Measurements from ENCODE around the gene C2CD4D. TPM values are rescaled to one million over a fixed set of nuclear protein-coding genes. Genes with fewer than 3 reads are reported as not detected.
A peak's percentile ranks its signal among the peaks of the same experiment; 100 is the strongest.

The C2CD4D gene
- total and polyA plus RNA-seq, 2 of the 13 experiments (the other 11 are each of a cell fraction or from before 2014, with no cell fraction given) = not detected

DNA sequence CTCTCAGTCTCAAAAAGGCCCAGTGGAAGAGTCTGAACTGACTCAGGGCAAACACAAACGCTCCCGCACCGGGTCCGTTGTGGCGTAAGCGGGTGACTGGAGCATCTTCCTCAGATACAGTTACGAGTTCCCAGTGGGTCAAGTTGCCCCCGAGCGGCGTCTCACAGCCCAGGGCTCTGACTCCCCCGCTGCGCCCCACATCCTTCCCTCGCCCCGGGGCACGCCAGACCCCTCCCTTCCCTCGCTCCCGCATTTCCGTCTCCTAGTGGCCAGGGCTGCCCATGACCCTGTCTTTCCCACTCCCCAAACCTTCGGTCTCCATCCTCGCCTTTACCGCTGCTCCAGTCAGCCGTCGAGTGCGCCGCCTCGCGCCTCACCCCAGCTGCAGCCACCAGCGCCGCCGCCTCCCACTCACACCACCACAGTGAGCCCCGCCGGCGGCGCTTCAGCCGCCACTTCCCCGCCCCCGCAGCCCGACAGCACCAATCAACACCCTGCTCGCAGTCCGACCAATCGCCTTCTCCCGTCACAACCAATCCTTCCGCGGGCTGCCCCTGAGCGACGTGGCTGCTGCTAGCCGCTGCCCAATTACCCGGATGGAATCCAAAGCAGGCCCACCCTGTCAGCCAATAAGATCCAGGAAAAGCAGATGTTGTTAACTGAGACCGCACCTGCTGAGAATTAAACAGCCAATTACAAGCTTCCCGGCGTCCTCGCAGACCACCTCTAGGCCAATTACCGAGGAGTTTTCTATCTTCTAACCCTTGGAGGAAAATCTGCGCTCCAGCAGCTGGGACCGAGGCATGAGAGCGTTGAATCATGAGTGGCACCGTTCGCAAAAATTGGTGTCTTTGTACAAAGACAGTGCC, 49.3 kb downstream of the C2CD4D start, which contains the start of gene TDRKH (continued):
- no peak for TF ChIP-seq RBM22 (optimal IDR thresholded peaks at IDR 0.05; ENCODE audit: low read length)
- peak; percentile 74; the same call in 1 of the 2 replicates for TF ChIP-seq ZNF33B (CRISPR knock-in tag; IDR thresholded peaks at IDR 0.05)
- peak; percentile 48; the same call in 1 of the 2 replicates for TF ChIP-seq ZBTB20 (CRISPR knock-in tag; IDR thresholded peaks at IDR 0.05; ENCODE audit: borderline replicate concordance, low read depth)
- TF ChIP-seq ZFY (CRISPR knock-in tag; IDR thresholded peaks at IDR 0.05) = peak; percentile 64
- TF ChIP-seq MAFK (conservative IDR thresholded peaks at IDR 0.05 in 1 of 2, IDR thresholded peaks at IDR 0.05 in 1 of 2; ENCODE audit: low read length in 2 of 2) = no peak
- no peak for TF ChIP-seq PCBP1 (IDR thresholded peaks at IDR 0.05; ENCODE audit: borderline replicate concordance, low read depth, low read length)
- no peak for TF ChIP-seq ZNF124 (CRISPR knock-in tag; IDR thresholded peaks at IDR 0.05)
- TF ChIP-seq, protein P1, sequence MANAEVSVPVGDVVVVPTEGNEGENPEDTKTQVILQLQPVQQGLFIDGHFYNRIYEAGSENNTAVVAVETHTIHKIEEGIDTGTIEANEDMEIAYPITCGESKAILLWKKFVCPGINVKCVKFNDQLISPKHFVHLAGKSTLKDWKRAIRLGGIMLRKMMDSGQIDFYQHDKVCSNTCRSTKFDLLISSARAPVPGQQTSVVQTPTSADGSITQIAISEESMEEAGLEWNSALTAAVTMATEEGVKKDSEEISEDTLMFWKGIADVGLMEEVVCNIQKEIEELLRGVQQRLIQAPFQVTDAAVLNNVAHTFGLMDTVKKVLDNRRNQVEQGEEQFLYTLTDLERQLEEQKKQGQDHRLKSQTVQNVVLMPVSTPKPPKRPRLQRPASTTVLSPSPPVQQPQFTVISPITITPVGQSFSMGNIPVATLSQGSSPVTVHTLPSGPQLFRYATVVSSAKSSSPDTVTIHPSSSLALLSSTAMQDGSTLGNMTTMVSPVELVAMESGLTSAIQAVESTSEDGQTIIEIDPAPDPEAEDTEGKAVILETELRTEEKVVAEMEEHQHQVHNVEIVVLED (CRISPR knock-in tag; IDR thresholded peaks at IDR 0.05; ENCODE audit: borderline replicate concordance) = peak; percentile 60; the same call in 1 of the 2 replicates
- no peak for TF ChIP-seq NR2F1 (CRISPR knock-in tag; IDR thresholded peaks at IDR 0.05)
- peak; percentile 76 for TF ChIP-seq ZMYM4 (CRISPR knock-in tag; IDR thresholded peaks at IDR 0.05)
- no peak for TF ChIP-seq JARID2 (CRISPR knock-in tag; IDR thresholded peaks at IDR 0.05; ENCODE audit: insufficient replicate concordance)
- peak; percentile 70; the same call in 1 of the 2 replicates for TF ChIP-seq TFAP4 (IDR thresholded peaks at IDR 0.05; ENCODE audit: borderline replicate concordance, low read depth)
- peak; percentile 84; the same call in 1 of the 2 replicates for TF ChIP-seq KLF6 (CRISPR knock-in tag; IDR thresholded peaks at IDR 0.05)
- TF ChIP-seq, protein P2, sequence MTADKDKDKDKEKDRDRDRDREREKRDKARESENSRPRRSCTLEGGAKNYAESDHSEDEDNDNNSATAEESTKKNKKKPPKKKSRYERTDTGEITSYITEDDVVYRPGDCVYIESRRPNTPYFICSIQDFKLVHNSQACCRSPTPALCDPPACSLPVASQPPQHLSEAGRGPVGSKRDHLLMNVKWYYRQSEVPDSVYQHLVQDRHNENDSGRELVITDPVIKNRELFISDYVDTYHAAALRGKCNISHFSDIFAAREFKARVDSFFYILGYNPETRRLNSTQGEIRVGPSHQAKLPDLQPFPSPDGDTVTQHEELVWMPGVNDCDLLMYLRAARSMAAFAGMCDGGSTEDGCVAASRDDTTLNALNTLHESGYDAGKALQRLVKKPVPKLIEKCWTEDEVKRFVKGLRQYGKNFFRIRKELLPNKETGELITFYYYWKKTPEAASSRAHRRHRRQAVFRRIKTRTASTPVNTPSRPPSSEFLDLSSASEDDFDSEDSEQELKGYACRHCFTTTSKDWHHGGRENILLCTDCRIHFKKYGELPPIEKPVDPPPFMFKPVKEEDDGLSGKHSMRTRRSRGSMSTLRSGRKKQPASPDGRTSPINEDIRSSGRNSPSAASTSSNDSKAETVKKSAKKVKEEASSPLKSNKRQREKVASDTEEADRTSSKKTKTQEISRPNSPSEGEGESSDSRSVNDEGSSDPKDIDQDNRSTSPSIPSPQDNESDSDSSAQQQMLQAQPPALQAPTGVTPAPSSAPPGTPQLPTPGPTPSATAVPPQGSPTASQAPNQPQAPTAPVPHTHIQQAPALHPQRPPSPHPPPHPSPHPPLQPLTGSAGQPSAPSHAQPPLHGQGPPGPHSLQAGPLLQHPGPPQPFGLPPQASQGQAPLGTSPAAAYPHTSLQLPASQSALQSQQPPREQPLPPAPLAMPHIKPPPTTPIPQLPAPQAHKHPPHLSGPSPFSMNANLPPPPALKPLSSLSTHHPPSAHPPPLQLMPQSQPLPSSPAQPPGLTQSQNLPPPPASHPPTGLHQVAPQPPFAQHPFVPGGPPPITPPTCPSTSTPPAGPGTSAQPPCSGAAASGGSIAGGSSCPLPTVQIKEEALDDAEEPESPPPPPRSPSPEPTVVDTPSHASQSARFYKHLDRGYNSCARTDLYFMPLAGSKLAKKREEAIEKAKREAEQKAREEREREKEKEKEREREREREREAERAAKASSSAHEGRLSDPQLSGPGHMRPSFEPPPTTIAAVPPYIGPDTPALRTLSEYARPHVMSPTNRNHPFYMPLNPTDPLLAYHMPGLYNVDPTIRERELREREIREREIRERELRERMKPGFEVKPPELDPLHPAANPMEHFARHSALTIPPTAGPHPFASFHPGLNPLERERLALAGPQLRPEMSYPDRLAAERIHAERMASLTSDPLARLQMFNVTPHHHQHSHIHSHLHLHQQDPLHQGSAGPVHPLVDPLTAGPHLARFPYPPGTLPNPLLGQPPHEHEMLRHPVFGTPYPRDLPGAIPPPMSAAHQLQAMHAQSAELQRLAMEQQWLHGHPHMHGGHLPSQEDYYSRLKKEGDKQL (CRISPR knock-in tag; IDR thresholded peaks at IDR 0.05; ENCODE audit: low read depth) = 0 out of 2 replicates have a peak, but pooled peaks have one; percentile 24
- TF ChIP-seq KLF16 (CRISPR knock-in tag; IDR thresholded peaks at IDR 0.05) = peak in 1 of 2 experiments; percentile 70; a peak in 1 of 4 replicates

Data from HepG2 (cell line).